Activated CD4-positive, alpha-beta T cell treated with anti-CD3 and anti-CD28 coated beads, Interleukin-2, amount 10 ng/mL, durations not matched to agents 7 days and 5 days (primary cell): Measurements from ENCODE around the gene RAB40B. TPM values are rescaled to one million over a fixed set of nuclear protein-coding genes. Genes with fewer than 3 reads are reported as not detected.

Experiments used
- CTCF ChIA-PET: fragments of 350-600 bp; sonication (Branson Sonifier 250); formaldehyde crosslinking; loops from one replicate; lab custom pipeline; 2021; ENCODE audit warnings: antibody characterized with exemption; lab: Charles Lee
- POLR2A ChIA-PET: fragments of 350-600 bp; sonication (Branson Sonifier 250); formaldehyde crosslinking; loops from one replicate; lab custom pipeline; 2021; ENCODE audit warnings: antibody characterized with exemption; lab: Charles Lee
- DNase-seq: peaks from one replicate; pipeline ENCODE4 v3.0.0-alpha.2; 2020
- H3K27ac Mint-ChIP-seq: one replicate; pipeline ENCODE4 v1.8.0; 2021; ENCODE audit warnings: mild to moderate bottlenecking, moderate library complexity, mixed read lengths
- H3K27me3 Mint-ChIP-seq: one replicate; pipeline ENCODE4 v1.8.0; 2021; ENCODE audit warnings: mixed read lengths
- H3K36me3 Mint-ChIP-seq: one replicate; pipeline ENCODE4 v1.8.0; 2021; ENCODE audit warnings: low read depth, mixed read lengths
- H3K4me1 Mint-ChIP-seq: one replicate; pipeline ENCODE4 v1.8.0; 2021; ENCODE audit warnings: mixed read lengths
- H3K4me3 Mint-ChIP-seq: one replicate; pipeline ENCODE4 v1.8.0; 2021; ENCODE audit warnings: mild to moderate bottlenecking, moderate library complexity, mixed read lengths
- H3K9me3 Mint-ChIP-seq: one replicate; pipeline ENCODE4 v1.8.0; 2021; ENCODE audit warnings: mixed read lengths
- total RNA-seq, 2 experiments: library from RNA; stranded (reverse); gene quantifications; one replicate each; pipeline ENCODE4 v1.2.3, GENCODE V29; 2021

Gene RAB40B
- total RNA-seq, 2 experiments from 2014 or later, result 1.7 to 2.2 TPM

GRCh38 chr17:82709024-82709675 lies 10.7 kb upstream of the RAB40B start:
- Mint-ChIP-seq H3K4me1 (peaks cover 6% of the 10 kb centered on the region), H3K36me3 (no peaks in the 10 kb centered on the region), H3K9me3 (no peaks in the 10 kb centered on the region), H3K27ac (no peak overlapping the region), H3K4me3 (no peak overlapping the region), H3K27me3 (no peaks in the 10 kb centered on the region)
- DNase-seq, result no peak
- POLR2A ChIA-PET, result no interaction called here
- CTCF ChIA-PET, result no interaction called here

GRCh38 chr17:82705756-82706155 lies 7.3 kb upstream of the RAB40B start:
- H3K4me1 Mint-ChIP-seq, result peaks cover 6% of the 10 kb centered on the region
- H3K4me3 Mint-ChIP-seq, result no peak overlapping the region
- H3K27me3 Mint-ChIP-seq, result no peaks in the 10 kb centered on the region
- no peak overlapping the region for H3K27ac Mint-ChIP-seq
- H3K9me3 Mint-ChIP-seq, result no peaks in the 10 kb centered on the region
- no peaks in the 10 kb centered on the region for H3K36me3 Mint-ChIP-seq
- no peak for DNase-seq
- ChIA-PET CTCF (no interaction called here), POLR2A (no interaction called here)

GRCh38 chr17:82704886-82705285 lies 6.4 kb upstream of the RAB40B start:
- H3K27me3 Mint-ChIP-seq, result no peaks in the 10 kb centered on the region
- CTCF ChIA-PET, result no interaction called here
- DNase-seq, result no peak
- no peaks in the 10 kb centered on the region for H3K36me3 Mint-ChIP-seq
- peaks cover 6% of the 10 kb centered on the region for H3K4me1 Mint-ChIP-seq
- no peaks in the 10 kb centered on the region for H3K9me3 Mint-ChIP-seq
- POLR2A ChIA-PET, result no interaction called here
- no peak overlapping the region for H3K4me3 Mint-ChIP-seq
- no peak overlapping the region for H3K27ac Mint-ChIP-seq

GRCh38 chr17:82703935-82704865 lies 5.7 kb upstream of the RAB40B start:
- H3K9me3 Mint-ChIP-seq, result no peaks in the 10 kb centered on the region
- no peaks in the 10 kb centered on the region for H3K27me3 Mint-ChIP-seq
- ChIA-PET CTCF (no interaction called here), POLR2A (no interaction called here)
- H3K4me3 Mint-ChIP-seq, result no peak overlapping the region
- H3K4me1 Mint-ChIP-seq, result peaks cover 6% of the 10 kb centered on the region
- no peak for DNase-seq
- no peak overlapping the region for H3K27ac Mint-ChIP-seq
- no peaks in the 10 kb centered on the region for H3K36me3 Mint-ChIP-seq

GRCh38 chr17:82703036-82703745 lies 4.7 kb upstream of the RAB40B start:
- no peaks in the 10 kb centered on the region for H3K36me3 Mint-ChIP-seq
- H3K27ac Mint-ChIP-seq, result no peak overlapping the region
- ChIA-PET POLR2A (no interaction called here), CTCF (no interaction called here)
- H3K27me3 Mint-ChIP-seq, result no peaks in the 10 kb centered on the region
- no peak for DNase-seq
- H3K4me3 Mint-ChIP-seq, result no peak overlapping the region
- peaks cover 6% of the 10 kb centered on the region for H3K4me1 Mint-ChIP-seq
- no peaks in the 10 kb centered on the region for H3K9me3 Mint-ChIP-seq

- ChIA-PET POLR2A (no interaction called here), CTCF (no interaction called here)
- Mint-ChIP-seq H3K27me3 (peaks cover under 1% of the 10 kb centered on the region), H3K27ac (no peak overlapping the region), H3K36me3 (no peaks in the 10 kb centered on the region), H3K4me3 (no peak overlapping the region), H3K9me3 (no peaks in the 10 kb centered on the region), H3K4me1 (peaks cover under 1% of the 10 kb centered on the region)
- DNase-seq, result no peak
These were observed 3.9 kb upstream of the RAB40B start for GRCh38 chr17:82702231-82702927.

- POLR2A ChIA-PET, result interaction anchor here (0.6 kb wide), 1 partner anchor 485 kb away, joined by 6 read pairs; no protein-coding TSS in a partner anchor
- Mint-ChIP-seq H3K36me3 (peaks cover 4% of the 10 kb centered on the region), H3K9me3 (peaks cover 5% of the 10 kb centered on the region), H3K4me1 (peaks cover 5% of the 10 kb centered on the region), H3K4me3 (peak overlapping the region; percentile 74), H3K27me3 (peaks cover 12% of the 10 kb centered on the region), H3K27ac (no peak overlapping the region)
- no peak for DNase-seq
- CTCF ChIA-PET, result no interaction called here
These were observed 1.1 kb upstream of the RAB40B start for GRCh38 chr17:82699551-82699950.

GRCh38 chr17:82698974-82699442 lies 510 bp upstream of the RAB40B start:
- POLR2A ChIA-PET, result no interaction called here
- Mint-ChIP-seq H3K4me1 (peaks cover 5% of the 10 kb centered on the region), H3K9me3 (peaks cover 7% of the 10 kb centered on the region), H3K36me3 (peaks cover 8% of the 10 kb centered on the region), H3K27me3 (peaks cover 12% of the 10 kb centered on the region), H3K4me3 (peak overlapping the region; percentile 78), H3K27ac (no peak overlapping the region)
- DNase-seq, result no peak
- CTCF ChIA-PET, result interaction anchor here (1.0 kb wide), 1 partner anchor 30 kb away, joined by 3 read pairs; no protein-coding TSS in a partner anchor

GRCh38 chr17:82697808-82698064 lies 762 bp downstream of the RAB40B start:
- CTCF ChIA-PET, result interaction anchor here (0.8 kb wide), 1 partner anchor 19 kb away, joined by 3 read pairs; no protein-coding TSS in a partner anchor
- no peak for DNase-seq

GRCh38 chr17:82696916-82697807 lies 1.3 kb downstream of the RAB40B start:
- ChIA-PET POLR2A (no interaction called here), CTCF (interaction anchor here (0.6 to 0.8 kb wide), 2 partner anchors 20 to 22 kb away, joined by 3 to 10 read pairs; no protein-coding TSS in a partner anchor)
- H3K36me3 Mint-ChIP-seq, result peaks cover 11% of the 10 kb centered on the region
- DNase-seq, result no peak
- H3K27me3 Mint-ChIP-seq, result peaks cover 12% of the 10 kb centered on the region
- H3K4me1 Mint-ChIP-seq, result peaks cover 5% of the 10 kb centered on the region
- H3K9me3 Mint-ChIP-seq, result peaks cover 9% of the 10 kb centered on the region
- no peak overlapping the region for H3K27ac Mint-ChIP-seq
- peak overlapping the region; percentile 49 for H3K4me3 Mint-ChIP-seq

More at GRCh38 chr17:82697808-82698064, 762 bp downstream of the RAB40B start:
- Mint-ChIP-seq H3K4me3 (peak overlapping the region; percentile 49), H3K27me3 (peaks cover 12% of the 10 kb centered on the region), H3K27ac (no peak overlapping the region), H3K9me3 (peaks cover 9% of the 10 kb centered on the region), H3K36me3 (peaks cover 9% of the 10 kb centered on the region), H3K4me1 (peaks cover 5% of the 10 kb centered on the region)
- POLR2A ChIA-PET, result no interaction called here

GRCh38 chr17:82696259-82696658 lies 2.2 kb downstream of the RAB40B start:
- H3K9me3 Mint-ChIP-seq, result peaks cover 9% of the 10 kb centered on the region
- no peak overlapping the region for H3K4me3 Mint-ChIP-seq

More at GRCh38 chr17:82696259-82696658, 2.2 kb downstream of the RAB40B start:
- H3K36me3 Mint-ChIP-seq, result peaks cover 11% of the 10 kb centered on the region
- DNase-seq, result no peak
- ChIA-PET CTCF (interaction anchor here (0.6 kb wide), 2 partner anchors 21 to 26 kb away, joined by 3 to 10 read pairs; no protein-coding TSS in a partner anchor), POLR2A (no interaction called here)
- peaks cover 12% of the 10 kb centered on the region for H3K27me3 Mint-ChIP-seq
- H3K4me1 Mint-ChIP-seq, result peaks cover 5% of the 10 kb centered on the region
- H3K27ac Mint-ChIP-seq, result no peak overlapping the region
